HG02938 (cell line): ENCODE data around the gene PAN3.

Experiments used
- ATAC-seq: cut with Tn5 transposase; IDR thresholded peaks from one replicate; pipeline ENCODE4 v1.9.1; 2021; ENCODE audit warnings: mild to moderate bottlenecking, moderate library complexity; ENCODE audit not compliant: unreplicated experiment

PAN3 gene

DNA sequence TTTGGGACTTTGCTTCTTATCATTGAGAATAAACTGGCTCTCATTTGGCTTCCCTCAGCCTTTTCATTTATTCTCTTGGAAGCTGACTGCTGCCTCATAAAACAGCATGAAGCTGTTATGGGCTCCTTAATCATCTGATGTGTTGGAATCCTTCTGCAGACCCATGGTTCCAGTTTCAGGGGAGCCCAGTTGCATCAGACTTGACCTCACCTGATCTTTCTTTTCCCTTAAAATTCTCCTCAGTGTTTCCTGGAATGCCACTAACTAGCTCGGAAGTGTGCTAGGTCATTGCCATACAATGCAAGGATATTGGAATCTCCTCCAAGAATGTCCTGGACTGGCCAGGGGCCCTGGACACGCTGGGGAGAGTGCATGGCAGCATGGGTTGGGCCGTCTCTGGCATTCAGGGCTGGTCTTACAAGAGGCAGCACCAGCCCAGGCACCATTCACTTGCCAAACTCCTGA, 197.9 kb downstream of the PAN3 start:
- ATAC-seq: no peak

DNA sequence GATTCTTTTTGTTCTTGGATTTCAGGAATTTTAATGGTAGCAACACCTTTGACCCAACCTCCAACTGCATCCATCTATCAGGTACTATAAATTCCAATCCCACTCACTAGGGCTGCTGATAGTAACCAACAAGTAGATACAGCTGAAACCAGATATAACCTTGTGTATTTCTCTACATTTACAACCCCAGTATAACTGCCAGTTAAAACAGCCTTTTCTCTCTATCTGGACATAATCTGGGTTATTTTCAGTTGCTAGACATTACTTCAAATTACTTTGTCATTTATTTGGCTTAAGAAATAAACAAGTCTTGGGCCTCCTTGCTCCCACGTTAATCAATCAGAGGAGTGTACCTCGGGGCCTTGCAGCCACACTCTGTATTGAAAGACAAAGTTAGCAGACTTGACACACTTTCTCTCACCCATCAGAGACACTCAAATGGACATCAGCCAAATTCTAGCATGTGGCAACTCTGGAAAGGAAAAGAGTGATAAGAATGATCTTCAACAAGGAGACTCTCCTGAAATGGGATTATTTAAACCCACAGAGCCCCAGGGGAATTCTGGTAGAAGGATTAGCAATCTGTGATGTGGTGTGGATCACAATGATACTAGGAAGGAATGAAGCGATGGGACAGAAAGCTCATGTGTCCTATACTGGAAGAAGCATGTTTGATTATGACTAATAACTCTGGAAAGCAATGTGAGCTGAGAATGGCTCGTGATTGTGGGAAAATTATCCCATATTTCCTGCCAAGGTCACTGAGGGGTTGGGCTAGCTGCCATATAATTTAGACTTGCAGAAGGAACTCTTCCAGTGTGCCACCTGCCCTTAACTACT, 199.0 kb downstream of the PAN3 start:
- ATAC-seq: no peak

DNA sequence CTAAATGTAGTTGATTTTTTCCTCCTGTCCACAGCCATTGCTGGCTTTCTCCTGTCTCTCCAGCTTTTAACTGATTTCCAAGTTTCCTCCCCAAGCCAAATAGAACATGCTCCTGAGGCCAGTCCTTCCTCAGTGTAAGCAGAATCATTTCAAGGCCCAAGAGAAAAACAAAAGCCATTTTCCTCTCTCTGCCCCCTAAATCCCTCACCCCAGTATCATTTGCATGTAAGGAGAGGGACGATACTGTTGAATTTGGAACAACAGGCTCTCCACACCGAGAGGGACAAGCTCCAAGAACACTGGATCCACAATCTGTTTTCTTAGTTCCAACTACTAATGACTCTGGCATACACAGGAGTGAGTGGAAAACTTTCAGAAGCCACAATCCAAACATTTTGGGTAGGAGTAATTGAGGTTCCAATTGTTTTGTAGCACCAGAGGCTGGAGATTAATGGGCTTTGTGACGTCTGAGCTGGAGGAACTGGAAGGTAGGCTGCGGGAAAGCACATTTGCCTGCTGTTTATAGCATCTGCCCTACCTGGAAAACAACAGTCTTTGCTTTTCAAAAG, 199.7 kb downstream of the PAN3 start:
- no peak for ATAC-seq

DNA sequence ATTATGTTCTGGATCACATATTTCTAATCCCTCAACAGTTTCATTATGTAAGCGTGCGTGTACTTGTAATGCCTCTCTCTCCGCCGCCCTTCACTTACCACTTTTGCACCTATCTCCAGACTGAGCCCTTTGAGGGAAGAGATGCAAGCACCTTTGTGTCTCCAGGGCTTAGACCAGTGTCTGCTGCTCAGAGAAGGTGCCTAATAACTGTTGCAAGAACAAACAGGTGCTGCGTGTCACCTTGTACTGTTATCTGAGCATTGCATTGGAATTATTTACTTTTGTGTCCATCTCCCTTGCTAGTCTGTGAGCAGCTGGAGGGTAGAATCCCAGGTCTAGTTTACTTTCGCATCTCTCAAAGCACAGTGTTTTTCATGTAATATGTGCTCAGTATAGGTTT, 200.4 kb downstream of the PAN3 start:
- no peak for ATAC-seq

DNA sequence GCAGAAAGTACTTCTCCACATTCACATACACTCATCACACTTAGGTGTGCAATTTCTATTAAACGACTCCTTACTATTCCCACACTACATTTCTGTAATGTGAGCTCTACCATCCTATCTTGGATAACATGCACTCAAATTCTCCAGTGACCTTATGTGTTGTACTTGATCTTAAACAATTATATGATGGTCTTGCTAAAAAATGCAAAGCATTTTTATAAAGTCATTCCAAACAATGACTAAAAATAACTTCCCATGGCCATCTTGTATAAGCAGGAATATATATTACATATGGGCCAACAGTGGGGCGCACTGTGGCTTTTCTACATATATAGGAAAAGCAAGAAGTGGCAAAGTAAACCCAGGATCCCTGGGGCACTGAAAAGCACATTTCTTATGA, 201.1 kb downstream of the PAN3 start:
- no peak for ATAC-seq

DNA sequence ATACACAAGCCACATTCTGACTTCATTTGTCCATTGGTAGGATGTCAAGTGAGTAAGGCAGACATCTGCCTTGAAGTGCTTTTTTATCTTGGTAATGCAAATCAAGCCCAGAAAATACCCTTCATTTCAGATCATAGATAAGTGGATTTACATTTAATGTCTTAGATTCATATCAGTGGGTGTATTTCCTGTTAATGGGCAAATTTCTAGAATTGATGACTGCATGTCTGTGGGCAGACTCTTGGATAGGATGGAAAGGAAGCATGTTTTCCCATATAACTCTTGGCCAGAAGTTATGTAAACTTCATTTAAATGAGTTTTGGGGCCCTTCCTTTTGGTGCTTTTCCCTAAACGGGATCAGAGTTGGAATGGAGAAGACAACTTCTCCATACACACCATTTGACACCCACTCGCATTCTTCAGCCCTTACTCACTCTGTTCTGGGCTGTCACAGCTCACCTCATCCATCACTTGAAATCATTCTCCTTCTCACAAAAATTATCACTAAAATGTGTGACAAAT, 202.0 kb downstream of the PAN3 start:
- ATAC-seq: no peak

DNA sequence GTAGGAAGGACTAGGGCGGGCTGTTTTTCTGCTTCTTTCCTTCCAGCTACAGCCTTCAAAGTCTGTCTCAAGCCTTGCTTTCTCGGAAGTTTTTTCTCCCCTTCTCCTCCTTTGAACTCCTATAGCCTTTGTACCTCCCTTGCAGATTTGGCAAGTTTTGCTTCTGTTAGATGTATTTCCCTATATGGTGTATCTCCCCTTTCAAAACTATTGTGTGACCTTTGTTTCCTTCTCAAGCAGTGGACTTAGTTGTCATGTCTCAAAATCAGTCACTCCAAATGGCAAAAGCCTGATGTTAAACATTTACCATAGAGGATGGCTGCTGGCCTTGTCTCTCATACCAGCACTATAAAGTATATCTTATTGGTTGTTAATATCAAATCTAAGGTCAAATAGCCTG, 203.9 kb downstream of the PAN3 start:
- no peak for ATAC-seq

DNA sequence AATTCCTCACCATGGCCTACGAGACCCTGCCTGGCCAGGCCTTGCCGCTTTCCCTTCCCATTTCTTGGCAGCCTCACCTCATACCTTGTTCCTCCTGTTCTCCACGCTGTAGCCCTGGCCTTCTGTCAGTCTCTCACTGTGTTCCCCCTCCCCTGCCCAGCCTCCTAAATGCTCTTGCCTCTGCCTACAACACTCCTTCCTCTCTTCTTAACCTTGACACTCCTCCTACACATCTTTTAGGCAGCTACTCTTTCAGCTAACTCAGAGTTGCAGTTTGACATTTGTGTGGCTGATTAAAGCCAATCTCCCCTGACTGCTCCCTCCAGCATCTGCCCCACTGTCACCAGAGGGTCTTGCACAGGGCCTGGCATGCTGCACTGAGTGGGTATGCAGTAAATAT, 205.8 kb downstream of the PAN3 start:
- no peak for ATAC-seq
